ENCODE results near the gene DTWD2.
"Not testable (repeated sequence)": the region's sequence is repeated elsewhere in the genome, so short reads cannot be mapped to it uniquely, and the experiment has no call there.

Gene DTWD2

GRCh38 chr5:118953652-118954005, 34.7 kb downstream of the DTWD2 start:
- in situ Hi-C loops (cut with MboI; ENCODE audit: low sequenced_read_pairs): no loop called here

- in situ Hi-C loops (cut with MboI; ENCODE audit: low sequenced_read_pairs): no loop called here
Observed at GRCh38 chr5:118952992-118953651, 35.2 kb downstream of the DTWD2 start.

- in situ Hi-C loops (cut with MboI; ENCODE audit: low sequenced_read_pairs): not testable (repeated sequence)
Observed at GRCh38 chr5:118952306-118952705, 36.0 kb downstream of the DTWD2 start.

GRCh38 chr5:118950354-118950753, 38.0 kb downstream of the DTWD2 start:
- in situ Hi-C loops (cut with MboI; ENCODE audit: low sequenced_read_pairs): not testable (repeated sequence)

GRCh38 chr5:118946138-118946800, 42.1 kb downstream of the DTWD2 start:
- in situ Hi-C loops (cut with MboI; ENCODE audit: low sequenced_read_pairs): no loop called here

- in situ Hi-C loops (cut with MboI; ENCODE audit: low sequenced_read_pairs): no loop called here
Observed at GRCh38 chr5:118937393-118938061, 50.8 kb downstream of the DTWD2 start.

GRCh38 chr5:118933703-118934102, 54.6 kb downstream of the DTWD2 start:
- in situ Hi-C loops (cut with MboI; ENCODE audit: low sequenced_read_pairs): no loop called here

GRCh38 chr5:118931564-118931963, 56.8 kb downstream of the DTWD2 start:
- in situ Hi-C loops (cut with MboI; ENCODE audit: low sequenced_read_pairs): no loop called here

- in situ Hi-C loops (cut with MboI; ENCODE audit: low sequenced_read_pairs): no loop called here
Observed at GRCh38 chr5:118924006-118924389, 64.3 kb downstream of the DTWD2 start.

GRCh38 chr5:118923295-118924005, 64.9 kb downstream of the DTWD2 start:
- in situ Hi-C loops (cut with MboI; ENCODE audit: low sequenced_read_pairs): no loop called here

GRCh38 chr5:118921866-118922265, 66.5 kb downstream of the DTWD2 start:
- in situ Hi-C loops (cut with MboI; ENCODE audit: low sequenced_read_pairs): no loop called here

- in situ Hi-C loops (cut with MboI; ENCODE audit: low sequenced_read_pairs): no loop called here
Observed at GRCh38 chr5:118919016-118919415, 69.3 kb downstream of the DTWD2 start.

GRCh38 chr5:118918232-118918631, 70.1 kb downstream of the DTWD2 start:
- in situ Hi-C loops (cut with MboI; ENCODE audit: low sequenced_read_pairs): no loop called here

GRCh38 chr5:118907536-118907935, 80.8 kb downstream of the DTWD2 start:
- in situ Hi-C loops (cut with MboI; ENCODE audit: low sequenced_read_pairs): not testable (repeated sequence)

GRCh38 chr5:118906947-118907346, 81.4 kb downstream of the DTWD2 start:
- in situ Hi-C loops (cut with MboI; ENCODE audit: low sequenced_read_pairs): no loop called here

GRCh38 chr5:118905196-118905595, 83.2 kb downstream of the DTWD2 start:
- in situ Hi-C loops (cut with MboI; ENCODE audit: low sequenced_read_pairs): no loop called here

- in situ Hi-C loops (cut with MboI; ENCODE audit: low sequenced_read_pairs): no loop called here
Observed at GRCh38 chr5:118902656-118903438, 85.5 kb downstream of the DTWD2 start.

- in situ Hi-C loops (cut with MboI; ENCODE audit: low sequenced_read_pairs): no loop called here
Observed at GRCh38 chr5:118894709-118895108, 93.6 kb downstream of the DTWD2 start.

- in situ Hi-C loops (cut with MboI; ENCODE audit: low sequenced_read_pairs): no loop called here
Observed at GRCh38 chr5:118891252-118891651, 97.1 kb downstream of the DTWD2 start.

GRCh38 chr5:118889165-118889564, 99.2 kb downstream of the DTWD2 start:
- in situ Hi-C loops (cut with MboI; ENCODE audit: low sequenced_read_pairs): no loop called here

- in situ Hi-C loops (cut with MboI; ENCODE audit: low sequenced_read_pairs): no loop called here
Observed at GRCh38 chr5:118888556-118888955, 99.8 kb downstream of the DTWD2 start.

All from HL-60/S4 (cell line).